Upper lobe of left lung (tissue), 4 donors: ENCODE data around the gene ARFIP1.

Experiments
- EP300 ChIP-seq, 4 donors: sonication (generic); formaldehyde crosslinking; IDR thresholded peaks; one replicate each; pipeline ENCODE4 v1.5.1; 2017; ENCODE audit warnings: antibody characterized with exemption in 4 of 4, control low read depth in 2 of 4
- POLR2A ChIP-seq, 4 donors: fragments of 450-650 bp; IDR thresholded peaks; one replicate each; pipeline ENCODE4 v1.5.1; 2016 to 2017; ENCODE audit warnings: antibody characterized with exemption in 4 of 4, mild to moderate bottlenecking in 2 of 4
- TF ChIP-seq, protein P1 (sequence below), 6 experiments: fragments of 450-650 bp in 4 of 6; fragments of 200-600 bp in 2 of 6; sonication (generic) in 2 of 6; IDR thresholded peaks; one replicate each; pipeline ENCODE4 v1.5.1; 2016 to 2019; ENCODE audit warnings: antibody characterized with exemption in 6 of 6

GRCh38 chr4:152949930-152950329, 170.2 kb downstream of the ARFIP1 start:
- no peak for TF ChIP-seq POLR2A (IDR thresholded peaks at IDR 0.05)
- TF ChIP-seq, protein P1, sequence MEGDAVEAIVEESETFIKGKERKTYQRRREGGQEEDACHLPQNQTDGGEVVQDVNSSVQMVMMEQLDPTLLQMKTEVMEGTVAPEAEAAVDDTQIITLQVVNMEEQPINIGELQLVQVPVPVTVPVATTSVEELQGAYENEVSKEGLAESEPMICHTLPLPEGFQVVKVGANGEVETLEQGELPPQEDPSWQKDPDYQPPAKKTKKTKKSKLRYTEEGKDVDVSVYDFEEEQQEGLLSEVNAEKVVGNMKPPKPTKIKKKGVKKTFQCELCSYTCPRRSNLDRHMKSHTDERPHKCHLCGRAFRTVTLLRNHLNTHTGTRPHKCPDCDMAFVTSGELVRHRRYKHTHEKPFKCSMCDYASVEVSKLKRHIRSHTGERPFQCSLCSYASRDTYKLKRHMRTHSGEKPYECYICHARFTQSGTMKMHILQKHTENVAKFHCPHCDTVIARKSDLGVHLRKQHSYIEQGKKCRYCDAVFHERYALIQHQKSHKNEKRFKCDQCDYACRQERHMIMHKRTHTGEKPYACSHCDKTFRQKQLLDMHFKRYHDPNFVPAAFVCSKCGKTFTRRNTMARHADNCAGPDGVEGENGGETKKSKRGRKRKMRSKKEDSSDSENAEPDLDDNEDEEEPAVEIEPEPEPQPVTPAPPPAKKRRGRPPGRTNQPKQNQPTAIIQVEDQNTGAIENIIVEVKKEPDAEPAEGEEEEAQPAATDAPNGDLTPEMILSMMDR (IDR thresholded peaks at IDR 0.05): no peak
- TF ChIP-seq EP300 (IDR thresholded peaks at IDR 0.05): no peak
